Aorta (tissue), 5 donors: ENCODE results near the gene NT5C3A. TPM values are rescaled to one million over a fixed set of nuclear protein-coding genes. Genes with fewer than 3 reads are reported as not detected.

ENCODE experiments used
- ATAC-seq: fragments of 200-7000 bp; cut with Tn5 transposase; one replicate; pipeline ENCODE4 v1.9.1; 2022; ENCODE audit warnings: moderate library complexity; ENCODE audit not compliant: low FRiP score
- DNase-seq, 2 donors: peaks; one replicate each; pipeline ENCODE4 v3.0.0-alpha.2; 2020
- H3K27ac ChIP-seq, 2 donors: one replicate each; pipeline ENCODE4 v1.5.1; 2013; ENCODE audit warnings: low read length in 2 of 2, mild to moderate bottlenecking in 2 of 2, moderate library complexity in 2 of 2, control low read depth in 1 of 2, inconsistent platforms in 1 of 2, low read depth in 1 of 2
- H3K27me3 ChIP-seq, 2 donors: one replicate each; pipeline ENCODE4 v1.6.1; 2013; ENCODE audit warnings: control low read depth in 1 of 2, low read length in 1 of 2, mild to moderate bottlenecking in 1 of 2, moderate library complexity in 1 of 2; ENCODE audit not compliant: insufficient read depth in 2 of 2, control insufficient read depth in 1 of 2
- H3K36me3 ChIP-seq, 2 donors: one replicate each; pipeline ENCODE4 v1.6.1; 2013; ENCODE audit warnings: control low read depth in 1 of 2, low read length in 1 of 2, mild to moderate bottlenecking in 1 of 2; ENCODE audit not compliant: insufficient read depth in 2 of 2, control insufficient read depth in 1 of 2
- H3K4me1 ChIP-seq, 2 donors: one replicate each; pipeline ENCODE4 v1.6.1; 2013; ENCODE audit warnings: low read length in 2 of 2, control low read depth in 1 of 2, mild to moderate bottlenecking in 1 of 2, moderate library complexity in 1 of 2; ENCODE audit not compliant: insufficient read depth in 2 of 2, control insufficient read depth in 1 of 2
- H3K4me3 ChIP-seq, 2 donors: one replicate each; pipeline ENCODE4 v1.5.1; 2013; ENCODE audit warnings: low read length in 2 of 2, control low read depth in 1 of 2, mild to moderate bottlenecking in 1 of 2
- H3K9me3 ChIP-seq: one replicate; pipeline ENCODE4 v1.6.1; 2013; ENCODE audit warnings: mild to moderate bottlenecking, low read length; ENCODE audit not compliant: control insufficient read depth
- WGBS, 2 donors: extraction: QIAGEN DNeasy Blood & Tissue Kit; methylation state at CpG; one replicate each; pipeline ENCODE4 v1.1.7; 2013; 5-methylcytosine and 5-hydroxymethylcytosine counted together
- intact Hi-C, 2 donors: fragments of 100-400 bp; cut with DNase I; formaldehyde crosslinking; loops; one replicate each; pipeline versions ENCODE4 v1.14.2 to v1.15.0; 2022
- polyA plus RNA-seq, 2 donors: library from polyadenylated mRNA; stranded (reverse); fragments of 200-250 nt; gene quantifications; one replicate each; pipeline ENCODE4 v1.2.3, GENCODE V29; 2013
- total RNA-seq, 2 donors: library from RNA; stranded (reverse); fragmentation: NEBNext Ultra II Directional; extraction: Animal tissue kit (Norgen Biotek cat#: 25700); gene quantifications; one replicate each; pipeline ENCODE4 v1.2.1, GENCODE V29; 2021
- donor health status: healthy with polysubstance abuse.
- donor health status: Bipolar disorder and iron deficiency.
- donor health status: DM: no; HTN: no; CAD: no.
- donor health status: DM: no; HTN: no; CAD: no.
- donor health status: DM: yes; HTN: yes; CAD: no.

NT5C3A gene
- total and polyA plus RNA-seq, 4 donors, result 14.5 to 28.2 (median 16.4) TPM

DNA sequence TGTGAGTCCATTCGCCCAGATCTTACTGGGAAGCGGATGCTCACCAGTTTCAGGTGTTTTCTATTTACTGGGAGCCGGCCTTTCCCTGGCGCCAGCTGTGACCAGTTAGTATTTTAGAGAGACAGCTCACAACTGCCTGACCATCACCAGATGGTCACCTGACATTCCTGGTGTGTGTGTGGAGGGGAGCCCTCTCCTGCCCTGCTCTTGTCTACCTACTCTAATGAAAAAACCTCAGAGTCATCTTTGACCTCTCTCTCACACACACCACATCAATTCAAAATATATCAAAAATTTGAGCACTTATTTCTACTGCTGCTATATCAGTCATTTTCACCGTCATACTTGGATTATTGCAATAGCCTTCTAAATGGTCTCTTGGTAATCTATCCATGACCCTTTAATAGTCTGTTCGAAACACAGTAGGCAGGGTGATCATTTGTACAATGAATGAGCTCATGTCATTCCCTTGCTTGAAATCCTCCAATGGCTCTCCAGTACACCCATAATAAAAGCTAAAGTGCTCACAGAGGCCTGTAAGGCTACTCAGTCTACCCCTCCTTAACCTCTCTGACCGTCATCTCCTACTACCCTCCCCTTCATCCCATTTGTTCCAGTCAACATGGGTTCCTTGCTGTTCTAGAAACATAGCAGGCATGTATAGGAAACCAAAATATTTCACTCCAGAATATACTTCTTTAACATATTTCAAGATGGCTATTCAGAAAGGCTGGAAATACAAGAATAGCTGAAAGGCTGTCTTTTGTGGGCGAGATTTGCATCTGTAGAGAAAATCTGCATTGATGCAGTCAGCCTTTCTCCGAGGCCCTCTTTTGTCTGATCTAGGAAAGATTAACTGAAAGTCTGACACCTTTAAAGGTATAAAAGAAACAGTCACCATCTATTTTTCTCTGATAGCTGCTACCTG lies 17.5 kb upstream of the NT5C3A start:
- ATAC-seq, result no peak
- DNase-seq, result no peak
- intact Hi-C loops, result no loop called here
- Histone ChIP-seq H3K36me3 (no peaks in the 10 kb centered on the region), H3K4me3 (no peak overlapping the region), H3K4me1 (no peaks in the 10 kb centered on the region), H3K27ac (no peak overlapping the region), H3K27me3 (no peaks in the 10 kb centered on the region), H3K9me3 (no peaks in the 10 kb centered on the region)
- 86 to 92% methylated on average over 9 of the region's 9 CpGs for WGBS, 2 donors

DNA sequence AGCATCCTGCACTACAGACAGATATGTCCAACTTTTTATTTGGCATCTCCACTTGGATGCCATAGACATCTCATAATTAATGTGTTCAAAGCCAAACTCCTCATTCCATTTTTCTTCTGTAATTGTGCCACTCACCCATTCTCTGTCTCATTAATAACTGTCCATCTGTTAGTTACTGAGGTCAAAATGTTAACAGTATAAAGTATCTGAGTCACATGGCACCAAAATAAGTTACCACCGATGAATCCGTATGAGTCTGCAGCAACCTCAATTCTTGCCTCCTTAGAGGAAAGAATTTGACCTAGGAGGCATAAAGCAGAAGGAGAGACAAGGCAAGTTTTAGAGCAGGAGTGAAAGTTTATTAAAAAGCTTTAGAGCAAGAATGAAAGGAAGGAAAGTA lies 16.5 kb upstream of the NT5C3A start:
- DNase-seq, result no peak
- intact Hi-C loops, result no loop called here
- WGBS, 2 donors, result 39 to 54% methylated on average over 2 of the region's 2 CpGs

GRCh38 chr7:33076737-33077136 lies 14.2 kb upstream of the NT5C3A start:
- no peaks in the 10 kb centered on the region for H3K36me3 ChIP-seq
- intact Hi-C loops, result no loop called here
- no peaks in the 10 kb centered on the region for H3K9me3 ChIP-seq
- no peak overlapping the region for H3K27ac ChIP-seq
- DNase-seq (no peak), ATAC-seq (no peak)
- H3K4me1 ChIP-seq, result peaks cover 0 to 3% of the 10 kb centered on the region in 2 donors
- H3K4me3 ChIP-seq, result no peak overlapping the region
- no peaks in the 10 kb centered on the region for H3K27me3 ChIP-seq
- WGBS, 2 donors, result 85 to 89% methylated on average over 3 of the region's 3 CpGs

More for the DNA sequence above, 16.5 kb upstream of the NT5C3A start:
- Histone ChIP-seq H3K27me3 (no peaks in the 10 kb centered on the region), H3K27ac (no peak overlapping the region), H3K9me3 (no peaks in the 10 kb centered on the region), H3K36me3 (no peaks in the 10 kb centered on the region), H3K4me1 (no peaks in the 10 kb centered on the region), H3K4me3 (no peak overlapping the region)
- no peak for ATAC-seq

DNA sequence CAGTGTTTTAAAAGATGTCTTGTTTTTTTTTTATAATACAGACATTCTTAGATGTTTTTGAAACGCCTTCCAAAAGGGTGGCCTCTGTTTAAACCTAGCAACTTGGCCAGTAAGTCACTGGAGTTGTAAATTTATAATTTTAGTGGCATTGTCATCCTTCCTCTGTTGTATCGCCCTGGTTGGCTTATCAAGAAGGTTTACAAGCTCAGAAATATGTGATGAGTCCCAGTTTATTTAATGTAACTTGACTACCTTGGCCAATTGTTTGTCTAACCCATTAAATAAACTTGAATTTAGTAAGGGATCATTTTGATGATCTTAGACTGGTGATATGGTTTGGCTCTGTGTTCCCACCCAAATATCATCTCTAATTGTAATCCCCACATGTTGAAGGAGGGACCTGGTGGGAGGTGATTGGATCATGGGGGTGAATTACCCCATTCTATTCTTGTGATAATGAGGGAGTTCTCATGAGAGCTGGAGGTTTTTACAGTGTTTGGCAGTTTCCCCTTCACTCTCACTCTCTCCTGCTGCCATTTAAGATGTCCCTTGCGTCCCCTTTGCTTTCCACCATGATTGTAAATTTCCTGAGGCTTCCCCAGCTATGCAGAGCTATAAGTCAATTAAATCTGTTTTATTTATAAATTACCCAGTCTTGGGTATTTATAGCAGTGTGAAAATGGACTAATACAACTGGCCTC lies 13.4 kb upstream of the NT5C3A start:
- no peaks in the 10 kb centered on the region for H3K9me3 ChIP-seq
- intact Hi-C loops, result no loop called here
- no peak overlapping the region for H3K4me3 ChIP-seq
- ATAC-seq (no peak), DNase-seq (no peak)
- no peak overlapping the region for H3K27ac ChIP-seq
- H3K36me3 ChIP-seq, result no peaks in the 10 kb centered on the region
- H3K4me1 ChIP-seq, result peaks cover 0 to 3% of the 10 kb centered on the region in 2 donors
- 79 to 80% methylated on average over 3 of the region's 3 CpGs for WGBS, 2 donors
- no peaks in the 10 kb centered on the region for H3K27me3 ChIP-seq

DNA sequence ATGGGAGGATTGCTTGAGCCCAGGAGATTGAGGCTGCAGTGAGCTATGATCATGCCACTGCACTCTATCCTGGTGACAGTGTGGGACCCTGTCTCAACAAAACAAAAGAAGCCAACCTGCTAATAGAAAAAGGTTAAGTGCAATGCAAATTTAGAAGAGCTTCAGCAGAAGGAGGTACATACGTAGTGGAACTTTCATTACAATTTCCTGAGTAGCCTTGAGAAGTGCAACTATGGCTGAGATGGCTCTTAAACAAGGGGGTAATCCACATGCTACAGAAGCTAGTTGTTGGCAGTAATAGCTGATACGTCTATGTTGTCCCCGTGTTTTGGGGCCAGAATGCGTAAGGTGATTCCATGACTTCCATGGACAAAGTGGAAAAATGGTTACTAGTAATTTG lies 10.7 kb upstream of the NT5C3A start:
- H3K9me3 ChIP-seq, result no peaks in the 10 kb centered on the region
- H3K4me3 ChIP-seq, result no peak overlapping the region
- 88 to 90% methylated on average over 4 of the region's 4 CpGs for WGBS, 2 donors
- ATAC-seq, result no peak
- peaks cover 0 to 3% of the 10 kb centered on the region in 2 donors for H3K4me1 ChIP-seq
- H3K36me3 ChIP-seq, result no peaks in the 10 kb centered on the region
- H3K27me3 ChIP-seq, result no peaks in the 10 kb centered on the region
- intact Hi-C loops, result no loop called here
- no peak overlapping the region for H3K27ac ChIP-seq
- DNase-seq, result no peak

GRCh38 chr7:33072471-33072870 lies 9.9 kb upstream of the NT5C3A start:
- Histone ChIP-seq H3K36me3 (no peaks in the 10 kb centered on the region), H3K4me3 (no peak overlapping the region), H3K27me3 (no peaks in the 10 kb centered on the region), H3K27ac (no peak overlapping the region), H3K9me3 (no peaks in the 10 kb centered on the region), H3K4me1 (peaks cover 0 to 3% of the 10 kb centered on the region in 2 donors)
- intact Hi-C loops, result no loop called here
- DNase-seq (no peak), ATAC-seq (no peak)
- 5 to 8% methylated on average over 2 of the region's 2 CpGs for WGBS, 2 donors

DNA sequence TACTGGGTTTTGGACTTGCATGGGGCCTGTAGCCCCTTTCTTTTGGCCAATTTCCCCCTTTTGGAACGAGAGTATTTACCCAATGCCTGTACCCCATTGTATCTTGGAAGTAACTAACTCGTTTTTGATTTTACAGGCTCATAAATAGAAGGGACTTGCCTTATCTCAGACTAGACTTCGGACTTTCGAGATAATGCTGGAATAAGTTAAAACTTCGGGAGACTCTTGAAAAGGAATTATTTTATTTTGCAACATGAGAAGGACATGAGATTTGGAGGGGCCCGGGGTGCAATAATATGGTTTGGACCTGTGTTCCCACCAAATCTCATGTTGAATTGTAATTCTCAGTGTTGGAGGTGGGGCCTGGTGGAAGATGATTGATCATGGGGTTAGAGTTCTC lies 8.3 kb upstream of the NT5C3A start:
- Histone ChIP-seq H3K9me3 (no peaks in the 10 kb centered on the region), H3K36me3 (no peaks in the 10 kb centered on the region), H3K27me3 (no peaks in the 10 kb centered on the region), H3K27ac (no peak overlapping the region), H3K4me3 (no peak overlapping the region), H3K4me1 (peaks cover 0 to 3% of the 10 kb centered on the region in 2 donors)
- WGBS, 2 donors, result 30 to 36% methylated on average over 6 of the region's 6 CpGs
- intact Hi-C loops, result no loop called here
- DNase-seq, result no peak
- ATAC-seq, result no peak

- DNase-seq, result no peak
- intact Hi-C loops, result no loop called here
Observed at GRCh38 chr7:33070277-33070676, 7.7 kb upstream of the NT5C3A start.

More at GRCh38 chr7:33070277-33070676, 7.7 kb upstream of the NT5C3A start:
- H3K4me3 ChIP-seq, result no peak overlapping the region
- H3K27ac ChIP-seq, result no peak overlapping the region
- ATAC-seq, result no peak
- WGBS, 2 donors, result 97 to 98% methylated on average over 2 of the region's 2 CpGs
- no peaks in the 10 kb centered on the region for H3K9me3 ChIP-seq
- no peaks in the 10 kb centered on the region for H3K36me3 ChIP-seq
- H3K4me1 ChIP-seq, result peaks cover 0 to 3% of the 10 kb centered on the region in 2 donors
- H3K27me3 ChIP-seq, result no peaks in the 10 kb centered on the region
